Activated naive CD8-positive, alpha-beta T cell treated with anti-CD3 and anti-CD28 coated beads, Interleukin-2, amount 50 U/mL, for 24 hours (primary cell): Measurements from ENCODE around the gene TXNDC2.
"Not testable (repeated sequence)": the region's sequence is repeated elsewhere in the genome, so short reads cannot be mapped to it uniquely, and the experiment has no call there.

Source experiments
- ATAC-seq: fragments of 150-1000 bp; cut with Tn5 transposase; one replicate; pipeline ENCODE4 v1.10.0; 2021
- DNase-seq: peaks from one replicate; pipeline ENCODE4 v3.0.0; 2021
- H3K27ac Mint-ChIP-seq: one replicate; pipeline ENCODE4 v1.8.0; 2021; ENCODE audit warnings: mild to moderate bottlenecking, mixed read lengths
- H3K27me3 Mint-ChIP-seq: one replicate; pipeline ENCODE4 v1.8.0; 2021; ENCODE audit warnings: mixed read lengths
- H3K36me3 Mint-ChIP-seq: one replicate; pipeline ENCODE4 v1.8.0; 2021; ENCODE audit warnings: low read depth, mixed read lengths
- H3K4me1 Mint-ChIP-seq: one replicate; pipeline ENCODE4 v1.8.0; 2021; ENCODE audit warnings: mixed read lengths
- H3K4me3 Mint-ChIP-seq: one replicate; pipeline ENCODE4 v1.8.0; 2021; ENCODE audit warnings: mild to moderate bottlenecking, moderate library complexity, mixed read lengths
- H3K9me3 Mint-ChIP-seq: one replicate; pipeline ENCODE4 v1.8.0; 2021; ENCODE audit warnings: mixed read lengths

The TXNDC2 gene

DNA sequence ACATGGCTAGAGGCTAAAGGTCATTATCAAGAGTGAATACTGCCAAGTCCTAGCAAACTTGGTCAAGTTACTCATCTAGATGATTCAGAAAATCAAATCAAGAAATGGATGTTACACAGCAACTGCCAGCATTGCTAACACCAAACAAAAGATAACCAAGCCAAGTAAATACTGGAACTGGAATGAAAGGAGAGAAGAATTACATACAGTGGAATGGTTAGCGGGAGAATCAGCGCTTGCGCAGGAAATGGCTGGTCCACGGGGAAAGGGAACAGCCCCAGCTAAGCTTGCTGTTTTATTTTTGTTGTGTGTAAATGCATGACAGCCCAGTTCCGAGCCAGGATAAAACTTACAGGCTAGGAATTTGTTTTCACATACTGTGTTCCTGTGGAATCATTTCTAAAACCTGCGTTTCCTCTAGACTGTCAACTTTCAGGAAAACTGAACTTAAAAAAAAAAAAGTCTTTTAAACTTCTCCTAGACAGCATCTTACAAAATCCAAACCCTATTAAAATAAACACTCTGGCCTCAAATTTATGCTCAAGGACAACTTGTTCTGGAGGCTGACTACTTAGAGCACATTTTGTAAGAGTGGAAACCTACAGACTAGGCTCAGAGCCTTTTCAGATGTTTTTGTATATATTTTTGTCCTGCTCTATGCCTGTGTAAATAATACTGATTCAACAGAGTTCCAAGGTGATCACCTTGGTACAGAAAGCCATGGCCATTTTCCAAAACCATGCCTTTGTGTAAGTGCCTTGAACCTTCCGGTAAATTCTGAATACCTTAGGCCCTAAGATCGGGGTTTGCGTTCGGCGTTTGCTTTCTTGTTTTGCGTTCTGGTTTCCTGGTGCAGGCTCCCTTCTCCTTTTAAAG, 30.7 kb upstream of the TXNDC2 start:
- H3K4me3 Mint-ChIP-seq = no peak overlapping the region
- H3K27ac Mint-ChIP-seq = no peak overlapping the region
- peaks cover 2% of the 10 kb centered on the region for H3K27me3 Mint-ChIP-seq
- H3K9me3 Mint-ChIP-seq = no peaks in the 10 kb centered on the region
- DNase-seq (no peak), ATAC-seq (no peak)
- H3K4me1 Mint-ChIP-seq = no peaks in the 10 kb centered on the region
- H3K36me3 Mint-ChIP-seq = no peaks in the 10 kb centered on the region

- H3K27ac Mint-ChIP-seq = no peak overlapping the region
- ATAC-seq (no peak), DNase-seq (no peak)
- H3K9me3 Mint-ChIP-seq = no peaks in the 10 kb centered on the region
- H3K4me1 Mint-ChIP-seq = no peaks in the 10 kb centered on the region
- no peak overlapping the region for H3K4me3 Mint-ChIP-seq
- peaks cover 2% of the 10 kb centered on the region for H3K27me3 Mint-ChIP-seq
- no peaks in the 10 kb centered on the region for H3K36me3 Mint-ChIP-seq
Measured at GRCh38 chr18:9855681-9856080, 30.1 kb upstream of the TXNDC2 start.

GRCh38 chr18:9856092-9856491, 29.7 kb upstream of the TXNDC2 start:
- ATAC-seq = no peak
- no peaks in the 10 kb centered on the region for H3K9me3 Mint-ChIP-seq
- no peak overlapping the region for H3K4me3 Mint-ChIP-seq
- H3K4me1 Mint-ChIP-seq = peaks cover 1% of the 10 kb centered on the region
- no peaks in the 10 kb centered on the region for H3K36me3 Mint-ChIP-seq
- H3K27me3 Mint-ChIP-seq = peaks cover 2% of the 10 kb centered on the region
- DNase-seq = no peak
- no peak overlapping the region for H3K27ac Mint-ChIP-seq

GRCh38 chr18:9857479-9857998, 28.2 kb upstream of the TXNDC2 start:
- ATAC-seq, H3K27me3 Mint-ChIP-seq, H3K36me3 Mint-ChIP-seq, H3K4me1 Mint-ChIP-seq, H3K9me3 Mint-ChIP-seq, H3K4me3 Mint-ChIP-seq, H3K27ac Mint-ChIP-seq, DNase-seq: not testable (repeated sequence)

DNA sequence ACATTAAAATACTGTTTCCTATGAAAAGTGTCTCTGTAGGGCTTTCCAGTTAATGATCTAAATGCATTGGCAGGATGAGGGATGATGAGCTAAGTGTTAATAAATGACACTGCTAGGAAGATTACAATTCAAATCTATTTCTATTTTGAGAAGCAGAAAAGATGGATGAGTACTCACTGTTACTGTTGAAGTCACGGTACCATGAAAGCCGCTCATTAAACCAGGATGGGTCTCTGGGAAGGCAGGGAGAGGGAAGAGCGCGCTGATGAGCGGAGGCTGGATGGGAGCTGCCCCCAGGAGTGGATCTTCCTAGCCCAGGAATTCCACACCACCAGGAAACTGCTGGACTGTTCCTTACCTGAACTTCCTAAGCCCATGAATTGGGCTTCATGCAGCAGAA, 27.1 kb upstream of the TXNDC2 start:
- peaks cover 2% of the 10 kb centered on the region for H3K27me3 Mint-ChIP-seq
- peaks cover 9% of the 10 kb centered on the region for H3K4me1 Mint-ChIP-seq
- no peak overlapping the region for H3K27ac Mint-ChIP-seq
- no peaks in the 10 kb centered on the region for H3K9me3 Mint-ChIP-seq
- no peak overlapping the region for H3K4me3 Mint-ChIP-seq
- no peak for DNase-seq
- ATAC-seq = no peak
- H3K36me3 Mint-ChIP-seq = no peaks in the 10 kb centered on the region

DNA sequence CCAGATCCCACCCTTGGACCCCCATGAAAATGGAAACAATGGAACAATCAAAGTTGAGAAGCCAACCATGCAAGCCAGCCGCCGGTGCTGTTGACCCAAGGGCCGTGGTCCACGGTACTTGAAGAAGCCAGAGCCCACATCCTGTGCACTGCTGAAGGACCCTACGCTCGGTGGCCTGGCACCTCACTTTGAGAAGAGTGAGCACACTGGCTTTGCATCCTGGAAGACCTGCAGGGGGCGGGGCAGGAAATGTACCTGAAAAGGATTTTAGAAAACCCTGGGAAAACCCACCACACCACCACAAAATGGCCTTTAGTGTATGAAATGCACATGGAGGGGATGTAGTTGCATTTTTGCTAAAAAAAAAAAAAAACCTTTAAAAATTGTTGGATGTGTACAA, 26.5 kb upstream of the TXNDC2 start:
- H3K36me3 Mint-ChIP-seq = no peaks in the 10 kb centered on the region
- peaks cover 9% of the 10 kb centered on the region for H3K4me1 Mint-ChIP-seq
- no peak for DNase-seq
- H3K9me3 Mint-ChIP-seq = no peaks in the 10 kb centered on the region
- ATAC-seq = no peak
- H3K27me3 Mint-ChIP-seq = peaks cover 2% of the 10 kb centered on the region
- no peak overlapping the region for H3K27ac Mint-ChIP-seq
- no peak overlapping the region for H3K4me3 Mint-ChIP-seq

DNA sequence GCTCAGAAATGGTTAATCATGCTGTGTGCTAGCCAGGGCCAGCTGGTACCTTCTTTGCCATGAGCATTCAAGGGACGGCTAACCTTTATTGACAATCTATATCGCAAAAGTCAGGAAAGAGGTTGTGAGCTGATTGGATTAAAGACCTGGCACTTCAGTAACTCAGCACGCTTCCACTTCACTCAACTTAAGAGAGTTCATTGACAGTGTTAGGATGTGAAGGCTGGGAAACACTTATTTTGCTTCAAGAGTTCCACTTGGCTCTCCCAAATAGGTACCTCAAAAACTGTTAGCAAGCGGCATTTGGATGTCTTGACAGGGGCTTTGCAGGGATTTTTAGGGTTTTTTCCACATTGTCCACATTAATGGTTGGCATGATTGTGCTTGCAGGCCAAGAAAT, 25.1 kb upstream of the TXNDC2 start:
- Mint-ChIP-seq H3K36me3 (no peaks in the 10 kb centered on the region), H3K4me1 (peaks cover 9% of the 10 kb centered on the region), H3K4me3 (no peak overlapping the region), H3K27me3 (peaks cover 2% of the 10 kb centered on the region), H3K9me3 (peaks cover 7% of the 10 kb centered on the region), H3K27ac (no peak overlapping the region)
- ATAC-seq (no peak), DNase-seq (no peak)

- Mint-ChIP-seq H3K9me3 (peaks cover 12% of the 10 kb centered on the region), H3K36me3 (no peaks in the 10 kb centered on the region), H3K4me1 (peaks cover 9% of the 10 kb centered on the region), H3K27me3 (peaks cover 2% of the 10 kb centered on the region), H3K4me3 (no peak overlapping the region), H3K27ac (peak overlapping the region; percentile 69)
- DNase-seq (no peak), ATAC-seq (peak; percentile 66)
Measured at GRCh38 chr18:9861157-9861556, 24.6 kb upstream of the TXNDC2 start.

- Mint-ChIP-seq H3K27ac (peak overlapping the region; percentile 69), H3K9me3 (peaks cover 16% of the 10 kb centered on the region), H3K27me3 (peaks cover 5% of the 10 kb centered on the region), H3K36me3 (no peaks in the 10 kb centered on the region), H3K4me1 (peaks cover 9% of the 10 kb centered on the region), H3K4me3 (no peak overlapping the region)
- no peak for DNase-seq
- peak; percentile 76 for ATAC-seq
Measured at GRCh38 chr18:9861933-9862332, 23.8 kb upstream of the TXNDC2 start.

DNA sequence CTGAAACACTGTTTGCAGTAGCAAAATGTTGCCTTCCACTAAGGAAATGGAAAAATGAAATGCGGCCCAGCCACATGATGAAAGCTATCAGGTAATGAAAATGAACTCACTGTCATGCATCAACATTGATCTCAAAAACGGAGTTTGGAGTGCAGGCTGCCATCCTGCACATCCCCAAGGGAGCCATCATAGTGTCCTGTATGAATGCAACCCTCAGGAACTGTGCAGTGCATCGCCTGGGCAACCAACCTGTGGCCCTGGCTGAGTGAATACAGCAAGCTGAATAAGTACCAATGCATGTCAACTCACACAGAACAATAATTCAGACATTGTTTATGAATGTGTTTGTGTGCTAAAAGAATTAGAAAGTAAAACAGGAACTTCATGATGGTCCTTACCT, 23.1 kb upstream of the TXNDC2 start:
- Mint-ChIP-seq H3K27me3 (peaks cover 5% of the 10 kb centered on the region), H3K4me3 (no peak overlapping the region), H3K9me3 (peaks cover 19% of the 10 kb centered on the region), H3K27ac (no peak overlapping the region), H3K4me1 (peaks cover 9% of the 10 kb centered on the region), H3K36me3 (no peaks in the 10 kb centered on the region)
- ATAC-seq (no peak), DNase-seq (no peak)

DNA sequence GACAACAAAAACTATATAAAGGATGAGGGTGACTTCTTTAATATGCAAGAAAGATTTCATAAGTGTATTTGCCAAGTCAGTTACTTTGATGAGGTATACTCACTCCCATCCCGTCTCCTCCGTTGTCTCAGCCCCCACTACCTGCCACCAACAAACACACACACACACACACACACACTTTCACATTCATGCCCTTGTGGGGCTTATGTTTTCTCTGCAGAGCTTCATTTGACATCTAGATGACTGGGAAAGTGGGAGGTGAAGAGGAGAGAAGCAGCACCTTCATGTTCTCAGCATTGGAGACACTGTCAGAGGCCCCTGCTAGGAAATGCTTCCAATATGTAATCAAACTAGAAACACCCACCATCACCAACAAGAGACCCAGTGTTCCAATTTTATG, 22.5 kb upstream of the TXNDC2 start:
- Mint-ChIP-seq H3K27ac (no peak overlapping the region), H3K4me3 (no peak overlapping the region), H3K9me3 (peaks cover 19% of the 10 kb centered on the region), H3K36me3 (no peaks in the 10 kb centered on the region), H3K27me3 (peaks cover 5% of the 10 kb centered on the region), H3K4me1 (peaks cover 9% of the 10 kb centered on the region)
- no peak for ATAC-seq
- no peak for DNase-seq

- Mint-ChIP-seq H3K4me1 (peaks cover 20% of the 10 kb centered on the region), H3K9me3 (peaks cover 19% of the 10 kb centered on the region), H3K27me3 (peaks cover 17% of the 10 kb centered on the region), H3K36me3 (no peaks in the 10 kb centered on the region), H3K27ac (no peak overlapping the region), H3K4me3 (no peak overlapping the region)
- DNase-seq (no peak), ATAC-seq (no peak)
Measured at GRCh38 chr18:9865764-9866490, 19.8 kb upstream of the TXNDC2 start.

GRCh38 chr18:9866627-9867026, 19.1 kb upstream of the TXNDC2 start:
- peaks cover 22% of the 10 kb centered on the region for H3K27me3 Mint-ChIP-seq
- no peak for DNase-seq

GRCh38 chr18:9867071-9867594, 18.6 kb upstream of the TXNDC2 start:
- Mint-ChIP-seq H3K4me3 (no peak overlapping the region), H3K9me3 (peaks cover 19% of the 10 kb centered on the region), H3K27ac (no peak overlapping the region), H3K36me3 (no peaks in the 10 kb centered on the region), H3K27me3 (peaks cover 22% of the 10 kb centered on the region), H3K4me1 (peaks cover 10% of the 10 kb centered on the region)
- no peak for DNase-seq
- no peak for ATAC-seq

More at GRCh38 chr18:9866627-9867026, 19.1 kb upstream of the TXNDC2 start:
- Mint-ChIP-seq H3K4me3 (no peak overlapping the region), H3K27ac (no peak overlapping the region), H3K36me3 (no peaks in the 10 kb centered on the region), H3K9me3 (peaks cover 19% of the 10 kb centered on the region), H3K4me1 (peaks cover 13% of the 10 kb centered on the region)
- no peak for ATAC-seq
